AG09319 (cell line): ENCODE data around the gene MOV10L1.

Experiments used
- DNase-seq: peaks from one replicate; pipeline ENCODE4 v3.0.0-alpha.2; 2010; ENCODE audit warnings: low read depth; ENCODE audit errors: extremely low read depth
- CTCF ChIP-seq: IDR thresholded peaks from 2 replicates; pipeline ENCODE4 v1.5.1; 2011; ENCODE audit warnings: low read depth, mild to moderate bottlenecking, inconsistent platforms, low read length, moderate library complexity

Gene MOV10L1

GRCh38 chr22:50087646-50088045 lies 2.2 kb upstream of the MOV10L1 start:
- no peak for DNase-seq

GRCh38 chr22:50088096-50088495 lies 1.7 kb upstream of the MOV10L1 start:
- no peak for TF ChIP-seq CTCF
- DNase-seq, result no peak

More at GRCh38 chr22:50087646-50088045, 2.2 kb upstream of the MOV10L1 start:
- TF ChIP-seq CTCF, result no peak

GRCh38 chr22:50089231-50089630 lies 575 bp upstream of the MOV10L1 start:
- no peak for TF ChIP-seq CTCF
- DNase-seq, result no peak

- no peak for DNase-seq
- no peak for TF ChIP-seq CTCF
Measured at GRCh38 chr22:50090412-50090714, 557 bp downstream of the MOV10L1 start.

GRCh38 chr22:50091092-50091768 lies 1.4 kb downstream of the MOV10L1 start:
- TF ChIP-seq CTCF, result no peak
- no peak for DNase-seq

- DNase-seq, result no peak
- no peak for TF ChIP-seq CTCF
Measured at GRCh38 chr22:50092342-50092741, 2.5 kb downstream of the MOV10L1 start.

GRCh38 chr22:50098052-50098451 lies 8.2 kb downstream of the MOV10L1 start:
- no peak for TF ChIP-seq CTCF
- no peak for DNase-seq
